HCT116 (cell line): ENCODE data around the gene RBM38.

Experiments
- EZH2 ChIP-seq: fragments of 200-600 bp; sonication (generic); IDR thresholded peaks from 2 replicates; pipeline ENCODE4 v1.6.1; 2017; ENCODE audit warnings: antibody characterized with exemption, mixed run types
- POLR2A ChIP-seq: IDR thresholded peaks from 2 replicates; pipeline ENCODE4 v1.7.0; 2011; ENCODE audit warnings: borderline replicate concordance; ENCODE audit not compliant: insufficient read depth, insufficient read length; ENCODE audit errors: extremely low read depth
- POLR2AphosphoS5 ChIP-seq: IDR thresholded peaks from 2 replicates; pipeline ENCODE4 v1.6.1; 2011; ENCODE audit warnings: mild to moderate bottlenecking, low read depth, low read length, moderate library complexity
- SRF ChIP-seq: IDR thresholded peaks from 2 replicates; pipeline ENCODE4 v1.6.1; 2012; ENCODE audit warnings: low read depth
- ZNF274 ChIP-seq: fragments of 200-500 bp; sonication (Bioruptor generic); IDR thresholded peaks from 2 replicates; pipeline ENCODE4 v1.6.1; 2014; ENCODE audit warnings: mild to moderate bottlenecking, low read depth, low read length, inconsistent platforms
- TF ChIP-seq, protein P1 (sequence below), 3 experiments: fragments of 200-600 bp in 1 of 3; sonication (generic) in 1 of 3; IDR thresholded peaks in 2 of 3; conservative IDR thresholded peaks in 1 of 3; 2 replicates each; pipeline ENCODE4 v1.5.1; 2012 to 2017; ENCODE audit warnings: low read depth in 2 of 3, low read length in 2 of 3, antibody characterized with exemption in 1 of 3, borderline replicate concordance in 1 of 3, control low read depth in 1 of 3, mild to moderate bottlenecking in 1 of 3, mixed read lengths in 1 of 3, mixed run types in 1 of 3, moderate library complexity in 1 of 3; ENCODE audit not compliant: insufficient read depth in 1 of 3
- TF ChIP-seq, protein P2 (sequence below): IDR thresholded peaks from 2 replicates; pipeline ENCODE4 v1.6.1; 2012

DNA sequence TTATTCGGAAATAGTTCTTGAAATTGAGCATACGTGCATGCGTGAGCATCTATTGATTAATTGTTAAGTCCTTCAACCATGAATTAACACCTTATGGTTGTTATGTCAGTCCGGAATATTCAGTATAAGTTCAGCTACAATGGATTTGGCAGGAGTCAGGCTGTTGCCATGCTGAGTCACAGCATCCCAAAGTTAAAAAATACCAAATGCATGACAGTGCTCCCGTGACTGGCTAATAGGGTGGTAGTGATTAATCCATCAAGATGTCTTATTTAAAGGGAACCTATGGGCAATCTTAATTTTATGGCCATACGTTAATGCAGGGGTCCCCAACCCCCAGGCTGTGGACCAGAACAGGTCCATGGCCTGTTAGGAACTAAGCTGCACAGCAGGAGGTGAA lies 29.7 kb upstream of the RBM38 start:
- TF ChIP-seq, protein P1, sequence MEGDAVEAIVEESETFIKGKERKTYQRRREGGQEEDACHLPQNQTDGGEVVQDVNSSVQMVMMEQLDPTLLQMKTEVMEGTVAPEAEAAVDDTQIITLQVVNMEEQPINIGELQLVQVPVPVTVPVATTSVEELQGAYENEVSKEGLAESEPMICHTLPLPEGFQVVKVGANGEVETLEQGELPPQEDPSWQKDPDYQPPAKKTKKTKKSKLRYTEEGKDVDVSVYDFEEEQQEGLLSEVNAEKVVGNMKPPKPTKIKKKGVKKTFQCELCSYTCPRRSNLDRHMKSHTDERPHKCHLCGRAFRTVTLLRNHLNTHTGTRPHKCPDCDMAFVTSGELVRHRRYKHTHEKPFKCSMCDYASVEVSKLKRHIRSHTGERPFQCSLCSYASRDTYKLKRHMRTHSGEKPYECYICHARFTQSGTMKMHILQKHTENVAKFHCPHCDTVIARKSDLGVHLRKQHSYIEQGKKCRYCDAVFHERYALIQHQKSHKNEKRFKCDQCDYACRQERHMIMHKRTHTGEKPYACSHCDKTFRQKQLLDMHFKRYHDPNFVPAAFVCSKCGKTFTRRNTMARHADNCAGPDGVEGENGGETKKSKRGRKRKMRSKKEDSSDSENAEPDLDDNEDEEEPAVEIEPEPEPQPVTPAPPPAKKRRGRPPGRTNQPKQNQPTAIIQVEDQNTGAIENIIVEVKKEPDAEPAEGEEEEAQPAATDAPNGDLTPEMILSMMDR (IDR thresholded peaks at IDR 0.05 in 2 of 3, conservative IDR thresholded peaks at IDR 0.05 in 1 of 3; ENCODE audit: borderline replicate concordance in 1 of 3, insufficient read depth in 1 of 3, low read depth in 2 of 3, low read length in 2 of 3) = no peak
- no peak for TF ChIP-seq POLR2AphosphoS5
- TF ChIP-seq EZH2 = no peak
- TF ChIP-seq ZNF274 = no peak
- TF ChIP-seq POLR2A = no peak
- TF ChIP-seq SRF = no peak
- TF ChIP-seq, protein P2, sequence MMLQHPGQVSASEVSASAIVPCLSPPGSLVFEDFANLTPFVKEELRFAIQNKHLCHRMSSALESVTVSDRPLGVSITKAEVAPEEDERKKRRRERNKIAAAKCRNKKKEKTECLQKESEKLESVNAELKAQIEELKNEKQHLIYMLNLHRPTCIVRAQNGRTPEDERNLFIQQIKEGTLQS = no peak
